IMR-90 (cell line): Measurements from ENCODE around the gene ADAMTSL1. TPM values are rescaled to one million over a fixed set of nuclear protein-coding genes. Genes with fewer than 3 reads are reported as not detected.

ENCODE experiments used
- ATAC-seq: fragments of 200-7000 bp; cut with Tn5 transposase; 2 replicates; pipeline ENCODE4 v1.9.1; 2020; ENCODE audit warnings: low read depth, mild to moderate bottlenecking, moderate library complexity
- BruUV-seq: library from RNA; stranded (reverse); fragments of 400-500 nt; replicated peaks from 2 replicates; lab custom pipeline; 2021; lab: Mats Ljungman, UMichigan
- CTCF ChIA-PET: fragments of 300-600 bp; formaldehyde crosslinking; extraction: SDS; loops from one replicate; lab custom pipeline; 2021; ENCODE audit warnings: antibody characterized with exemption; lab: Yijun Ruan, JAX
- POLR2A ChIA-PET: fragments of 300-600 bp; sonication (Branson Sonifier 250); formaldehyde crosslinking; loops from one replicate; lab custom pipeline; 2022; ENCODE audit warnings: antibody characterized with exemption; ENCODE audit not compliant: unreplicated experiment; lab: Charles Lee
- DNase-seq: peaks from one replicate; pipeline ENCODE4 v3.0.0; 2013
- H2AFZ ChIP-seq: replicated peaks from 2 replicates; pipeline ENCODE3; 2013; ENCODE audit warnings: low read length, mild to moderate bottlenecking; ENCODE audit not compliant: poor library complexity
- H2AK5ac ChIP-seq: 2 replicates; pipeline ENCODE4 v1.6.1; 2013; ENCODE audit warnings: low read depth, low read length, inconsistent platforms
- H2AK9ac ChIP-seq: replicated peaks from 2 replicates; pipeline ENCODE3; 2013; ENCODE audit warnings: mild to moderate bottlenecking, low read depth, low read length, moderate library complexity; ENCODE audit not compliant: poor library complexity
- H2BK120ac ChIP-seq: 2 replicates; pipeline ENCODE4 v1.6.1; 2013; ENCODE audit warnings: low read depth, low read length, inconsistent platforms
- H2BK15ac ChIP-seq: 3 replicates; pipeline ENCODE4 v1.6.1; 2013; ENCODE audit warnings: low read depth, low read length, inconsistent platforms
- H2BK20ac ChIP-seq: 2 replicates; pipeline ENCODE4 v1.6.1; 2013; ENCODE audit warnings: low read depth, mild to moderate bottlenecking, inconsistent platforms, low read length, moderate library complexity
- H2BK5ac ChIP-seq: 2 replicates; pipeline ENCODE4 v1.6.1; 2013; ENCODE audit warnings: mild to moderate bottlenecking, low read depth, low read length, inconsistent platforms; ENCODE audit not compliant: poor library complexity, severe bottlenecking
- H3K14ac ChIP-seq: replicated peaks from 2 replicates; pipeline ENCODE4 v1.6.1; 2013; ENCODE audit warnings: low read depth, low read length, inconsistent platforms
- H3K18ac ChIP-seq: 2 replicates; pipeline ENCODE4 v1.6.1; 2013; ENCODE audit warnings: low read depth, low read length, control low read depth
- H3K23ac ChIP-seq: 2 replicates; pipeline ENCODE4 v1.6.1; 2013; ENCODE audit warnings: low read depth, low read length, inconsistent platforms
- H3K27ac ChIP-seq: 2 replicates; pipeline ENCODE4 v1.5.1; 2013; ENCODE audit warnings: mild to moderate bottlenecking, control low read depth, low read length; ENCODE audit not compliant: insufficient read depth
- H3K27me3 ChIP-seq: 2 replicates; pipeline ENCODE4 v1.6.1; 2013; ENCODE audit warnings: low read length; ENCODE audit not compliant: control insufficient read depth, insufficient read depth
- H3K36me3 ChIP-seq: 2 replicates; pipeline ENCODE4 v1.6.1; 2013; ENCODE audit warnings: low read length, mixed read lengths; ENCODE audit not compliant: control insufficient read depth, insufficient read depth
- H3K4ac ChIP-seq: 2 replicates; pipeline ENCODE4 v1.6.1; 2013; ENCODE audit warnings: low read depth, low read length, inconsistent platforms
- H3K4me1 ChIP-seq: 2 replicates; pipeline ENCODE4 v1.6.1; 2013; ENCODE audit warnings: low read length, mixed read lengths; ENCODE audit not compliant: control insufficient read depth, insufficient read depth
- H3K4me2 ChIP-seq: 2 replicates; pipeline ENCODE4 v1.6.1; 2013; ENCODE audit warnings: low read depth, mild to moderate bottlenecking, control low read depth, low read length, moderate library complexity
- H3K4me3 ChIP-seq: 2 replicates; pipeline ENCODE4 v1.5.1; 2013; ENCODE audit warnings: low read depth, mild to moderate bottlenecking, control low read depth, low read length, moderate library complexity; ENCODE audit not compliant: insufficient read depth
- H3K56ac ChIP-seq: 2 replicates; pipeline ENCODE4 v1.6.1; 2013; ENCODE audit warnings: low read length, inconsistent platforms; ENCODE audit not compliant: insufficient read depth; ENCODE audit errors: extremely low read depth
- H3K79me1 ChIP-seq, 2 experiments: 2 replicates each; pipeline ENCODE4 v1.6.1; 2013; ENCODE audit warnings: low read length in 2 of 2, inconsistent platforms in 1 of 2, low read depth in 1 of 2
- H3K9ac ChIP-seq: 2 replicates; pipeline ENCODE4 v1.6.1; 2013; ENCODE audit warnings: low read depth, low read length, control low read depth
- H3K9me1 ChIP-seq: 2 replicates; pipeline ENCODE4 v1.6.1; 2013; ENCODE audit warnings: low read length, inconsistent platforms; ENCODE audit not compliant: insufficient read depth
- H3K9me3 ChIP-seq: 2 replicates; pipeline ENCODE4 v1.6.1; 2013; ENCODE audit warnings: low read length; ENCODE audit not compliant: control insufficient read depth, insufficient read depth
- H4K20me1 ChIP-seq: 2 replicates; pipeline ENCODE4 v1.6.1; 2013; ENCODE audit warnings: low read length, inconsistent platforms; ENCODE audit not compliant: insufficient read depth
- H4K5ac ChIP-seq: 2 replicates; pipeline ENCODE4 v1.6.1; 2013; ENCODE audit warnings: mild to moderate bottlenecking, low read depth, low read length, control low read depth
- H4K8ac ChIP-seq, 2 experiments: 2 replicates each; pipeline ENCODE4 v1.6.1; 2013; ENCODE audit warnings: low read depth in 2 of 2, low read length in 2 of 2, control low read depth in 1 of 2, inconsistent platforms in 1 of 2
- H4K91ac ChIP-seq: 2 replicates; pipeline ENCODE4 v1.6.1; 2013; ENCODE audit warnings: low read depth, low read length, inconsistent platforms; ENCODE audit not compliant: insufficient read depth
- CHD1 ChIP-seq: IDR thresholded peaks from 2 replicates; pipeline ENCODE4 v1.6.1; 2012; ENCODE audit warnings: low read depth, low read length, improper control_type of control experiment
- CTCF ChIP-seq: conservative IDR thresholded peaks from 2 replicates; pipeline ENCODE4 v1.5.1; 2012; ENCODE audit warnings: mild to moderate bottlenecking, low read depth, low read length, improper control_type of control experiment
- ELK1 ChIP-seq: fragments of 150-350 bp; IDR thresholded peaks from 2 replicates; pipeline ENCODE4 v1.6.1; 2016; ENCODE audit warnings: low read depth, mild to moderate bottlenecking, low read length, moderate library complexity, borderline replicate concordance
- MAFK ChIP-seq: IDR thresholded peaks from 2 replicates; pipeline ENCODE4 v1.6.1; 2012; ENCODE audit warnings: low read depth, low read length, improper control_type of control experiment
- MXI1 ChIP-seq: IDR thresholded peaks from 2 replicates; pipeline ENCODE4 v1.6.1; 2012; ENCODE audit warnings: low read depth, mild to moderate bottlenecking, low read length, moderate library complexity, borderline replicate concordance
- RAD21 ChIP-seq: IDR thresholded peaks from 2 replicates; pipeline ENCODE4 v1.6.1; 2012; ENCODE audit warnings: low read length, improper control_type of control experiment
- RFX5 ChIP-seq: IDR thresholded peaks from 2 replicates; pipeline ENCODE4 v1.8.0; 2012; ENCODE audit warnings: low read depth, mild to moderate bottlenecking, low read length, moderate library complexity
- USF2 ChIP-seq: fragments of 150-350 bp; IDR thresholded peaks from 2 replicates; pipeline ENCODE4 v1.6.1; 2017; ENCODE audit warnings: mild to moderate bottlenecking, antibody characterized with exemption, low read length, low read depth
- WGBS, 2 experiments: methylation state at CpG; one replicate each; pipeline versions ENCODE4 v1.1.5 to v1.1.7; 2013; ENCODE audit warnings: missing lambda C conversion rate in 2 of 2; ENCODE audit not compliant: insufficient read length in 1 of 2; ENCODE audit errors: extremely low coverage in 2 of 2; 5-methylcytosine and 5-hydroxymethylcytosine counted together
- dilution Hi-C: fragments of 300-500 bp; cut with HindIII; formaldehyde crosslinking; loops from one replicate; pipeline ENCODE4 v1.14.3; 2018; ENCODE audit warnings: low sequenced_read_pairs; ENCODE audit not compliant: unreplicated experiment
- in situ Hi-C: fragments of 300-500 bp; cut with MboI; formaldehyde crosslinking; loops from 3 replicates; pipeline ENCODE4 v1.14.3; 2019; ENCODE audit warnings: low sequenced_read_pairs, inconsistent platforms, mixed read lengths
- intact Hi-C: fragments of 100-400 bp; cut with micrococcal nuclease; formaldehyde crosslinking; loops from 2 replicates; pipeline ENCODE4 v1.10.0; 2022
- polyA plus RNA-seq, 3 experiments: library from polyadenylated mRNA; depleted of rRNA; stranded (reverse); fragments of >200 nt; gene quantifications; 2 replicates each; pipeline ENCODE4 v1.2.3, GENCODE V29; 2012; ENCODE audit warnings: low replicate concordance in 1 of 3
- total RNA-seq: library from RNA; depleted of rRNA; stranded (reverse); fragments of >200 nt; gene quantifications from 2 replicates; pipeline ENCODE4 v1.2.3, GENCODE V29; 2012

The ADAMTSL1 gene
- total and polyA plus RNA-seq, 2 of the 4 experiments (the other 2 are of a cell fraction), result 38.2 to 62.2 TPM

- intact Hi-C loops, result loop anchor here (5.0 kb wide), 1 partner anchor 50 kb away; no protein-coding TSS in a partner anchor
- no peak overlapping the region for H2BK15ac ChIP-seq
- no peak overlapping the region for H3K4me2 ChIP-seq
- H3K4me1 ChIP-seq, result no peaks in the 10 kb centered on the region
- H2BK20ac ChIP-seq, result no peak overlapping the region
- POLR2A ChIA-PET, result no interaction called here
- CTCF ChIA-PET, result interaction anchor here (1.2 kb wide), 1 partner anchor 83 kb away, joined by 3 read pairs; no protein-coding TSS in a partner anchor
- H2BK5ac ChIP-seq, result no peak overlapping the region
- no peaks in the 10 kb centered on the region for H3K79me1 ChIP-seq
- H2BK120ac ChIP-seq, result no peak overlapping the region
- H3K9ac ChIP-seq, result no peak overlapping the region
- H3K56ac ChIP-seq, result no peak overlapping the region
- DNase-seq (no peak), ATAC-seq (no peak)
- no TSS peak for BruUV-seq
- no peak overlapping the region for H4K91ac ChIP-seq
- no CpG with 5 or more reads among the region's 5 CpGs for WGBS, 2 experiments
- no peak overlapping the region for H2AK9ac ChIP-seq
- no peak overlapping the region for H2AFZ ChIP-seq
- no peak overlapping the region for H3K14ac ChIP-seq
- peaks cover 8% of the 10 kb centered on the region for H3K9me3 ChIP-seq
- H2AK5ac ChIP-seq, result no peak overlapping the region
- TF ChIP-seq USF2 (no peak), ELK1 (no peak), CTCF (no peak), RAD21 (no peak), MAFK (no peak), RFX5 (no peak), MXI1 (no peak), CHD1 (no peak)
- no peak overlapping the region for H3K18ac ChIP-seq
- H3K4me3 ChIP-seq, result no peak overlapping the region
- no peaks in the 10 kb centered on the region for H3K27me3 ChIP-seq
- no peak overlapping the region for H4K8ac ChIP-seq
- no peak overlapping the region for H4K5ac ChIP-seq
- no peak overlapping the region for H3K23ac ChIP-seq
- no peak overlapping the region for H3K27ac ChIP-seq
- dilution Hi-C loops, result no loop called here
- H3K9me1 ChIP-seq, result no peaks in the 10 kb centered on the region
- H3K36me3 ChIP-seq, result no peaks in the 10 kb centered on the region
- no peaks in the 10 kb centered on the region for H4K20me1 ChIP-seq
- in situ Hi-C loops, result no loop called here
- H3K4ac ChIP-seq, result no peak overlapping the region
Observed at GRCh38 chr9:18692268-18692667, 218.3 kb downstream of the ADAMTSL1 start.
